ENCODE measurements around the gene EEF1A2. TPM values are rescaled to one million over a fixed set of nuclear protein-coding genes. Genes with fewer than 3 reads are reported as not detected.

EEF1A2 gene
- polyA plus RNA-seq, 2 of the 4 experiments (the other 2 are of a cell fraction): 16.3 to 129 TPM

- no peak; a peak in 1 of 6 replicates for ATAC-seq
- FAIRE-seq: no peak
These were observed 51.6 kb downstream of the EEF1A2 start for GRCh38 chr20:63447320-63447719.

GRCh38 chr20:63446216-63447024 lies 52.5 kb downstream of the EEF1A2 start:
- no peaks in the 10 kb centered on the region; the same call in 2 of the 3 replicates for H3K9me3 ChIP-seq
- no peaks in the 10 kb centered on the region for H3K4me1 ChIP-seq
- TF ChIP-seq HMGXB4 (CRISPR knock-in tag; IDR thresholded peaks at IDR 0.05; ENCODE audit: borderline replicate concordance): no peak
- TF ChIP-seq FOSL2 (IDR thresholded peaks at IDR 0.05): no peak
- no peak for TF ChIP-seq FOSL2 (CRISPR knock-in tag; IDR thresholded peaks at IDR 0.05)
- no peak for DNase-seq (ENCODE audit: low read depth in 1 of 2, low spot score in 1 of 2)
- no peak overlapping the region for H3K4me2 ChIP-seq
- ChIA-PET POLR2A (no interaction called here), CTCF (interaction anchor here (1.2 kb wide), 1 partner anchor 50 kb away, joined by 3 read pairs; no protein-coding TSS in a partner anchor)
- no peak overlapping the region for H3K4me3 ChIP-seq
- WGBS (ENCODE audit: missing lambda C conversion rate): 63% methylated on average over 23 of the region's 31 CpGs
- ATAC-seq: no peak
- FAIRE-seq: no peak
- H3K27ac ChIP-seq: no peak overlapping the region

More at GRCh38 chr20:63447320-63447719, 51.6 kb downstream of the EEF1A2 start:
- ChIA-PET POLR2A (no interaction called here), CTCF (interaction anchor here (0.6 to 1.2 kb wide), 2 partner anchors 12 to 49 kb away, joined by 3 to 4 read pairs; no protein-coding TSS in a partner anchor)
- no peak for TF ChIP-seq ESRRA (IDR thresholded peaks at IDR 0.05; ENCODE audit: borderline replicate concordance, low read length)
- no peak for TF ChIP-seq HOXA7 (CRISPR knock-in tag; IDR thresholded peaks at IDR 0.05)
- TF ChIP-seq ZSCAN20 (CRISPR knock-in tag; IDR thresholded peaks at IDR 0.05): no peak
- TF ChIP-seq RNF2 (IDR thresholded peaks at IDR 0.05; ENCODE audit: borderline replicate concordance, low read depth): no peak
- TF ChIP-seq CBX2 (IDR thresholded peaks at IDR 0.05; ENCODE audit: borderline replicate concordance, low read depth): no peak
- no peak for TF ChIP-seq NR3C1 (IDR thresholded peaks at IDR 0.05)
- no peak for TF ChIP-seq ELK1 (IDR thresholded peaks at IDR 0.05; ENCODE audit: low read depth, low read length)
- no peak for TF ChIP-seq MAFK (IDR thresholded peaks at IDR 0.05; ENCODE audit: partially characterized antibody)
- no peak for TF ChIP-seq JUNB (IDR thresholded peaks at IDR 0.05)
- no peak for TF ChIP-seq CHD4 (IDR thresholded peaks at IDR 0.05; ENCODE audit: borderline replicate concordance)
- no peak for TF ChIP-seq ZNF302 (CRISPR knock-in tag; IDR thresholded peaks at IDR 0.05)
- TF ChIP-seq TFCP2L1 (CRISPR knock-in tag; IDR thresholded peaks at IDR 0.05): no peak
- TF ChIP-seq BCL3 (IDR thresholded peaks at IDR 0.05): no peak
- TF ChIP-seq HOXB5 (CRISPR knock-in tag; IDR thresholded peaks at IDR 0.05): no peak
- TF ChIP-seq SREBF2 (IDR thresholded peaks at IDR 0.05): no peak
- TF ChIP-seq SMC3 (IDR thresholded peaks at IDR 0.05): no peak
- no peak for TF ChIP-seq PBX3 (IDR thresholded peaks at IDR 0.05)
- no peak for TF ChIP-seq HDAC2 (IDR thresholded peaks at IDR 0.05)
- WGBS (ENCODE audit: missing lambda C conversion rate): 48% methylated on average over 16 of the region's 16 CpGs
- H3K27ac ChIP-seq: no peak overlapping the region
- H3K9me3 ChIP-seq: no peaks in the 10 kb centered on the region; the same call in 2 of the 3 replicates
- no peaks in the 10 kb centered on the region for H3K4me1 ChIP-seq
- DNase-seq (ENCODE audit: low read depth in 1 of 2, low spot score in 1 of 2): no peak
- no peak overlapping the region for H3K4me2 ChIP-seq
- no peak overlapping the region for H3K4me3 ChIP-seq
